GM19025 (cell line): ENCODE data around the gene XRCC2.
"Not testable (repeated sequence)": the region's sequence is repeated elsewhere in the genome, so short reads cannot be mapped to it uniquely, and the experiment has no call there.

Experiments used
- ATAC-seq: cut with Tn5 transposase; IDR thresholded peaks from one replicate; pipeline ENCODE4 v1.9.1; 2021; ENCODE audit warnings: mild to moderate bottlenecking, low read depth, moderate library complexity; ENCODE audit not compliant: unreplicated experiment

Gene XRCC2

GRCh38 chr7:152666078-152666477, 9.9 kb downstream of the XRCC2 start:
- no peak for ATAC-seq

GRCh38 chr7:152664636-152665035, 11.3 kb downstream of the XRCC2 start:
- ATAC-seq, result no peak

GRCh38 chr7:152663931-152664330, 12.0 kb downstream of the XRCC2 start:
- no peak for ATAC-seq

GRCh38 chr7:152663148-152663740, 12.7 kb downstream of the XRCC2 start:
- no peak for ATAC-seq

- no peak for ATAC-seq
Measured at GRCh38 chr7:152661479-152661878, 14.5 kb downstream of the XRCC2 start.

- no peak for ATAC-seq
Measured at GRCh38 chr7:152660021-152660420, 15.9 kb downstream of the XRCC2 start.

- ATAC-seq, result no peak
Measured at GRCh38 chr7:152654971-152655370, 21.0 kb downstream of the XRCC2 start.

- ATAC-seq, result no peak
Measured at GRCh38 chr7:152649220-152649619, 26.7 kb downstream of the XRCC2 start.

- ATAC-seq, result no peak
Measured at GRCh38 chr7:152647009-152647408, 28.9 kb downstream of the XRCC2 start.

GRCh38 chr7:152646579-152646978, 29.4 kb downstream of the XRCC2 start:
- ATAC-seq, result not testable (repeated sequence)

- ATAC-seq, result no peak
Measured at GRCh38 chr7:152643979-152644559, 31.9 kb downstream of the XRCC2 start.

- no peak for ATAC-seq
Measured at GRCh38 chr7:152641384-152641783, 34.6 kb downstream of the XRCC2 start.

- no peak for ATAC-seq
Measured at GRCh38 chr7:152640829-152641228, 35.1 kb downstream of the XRCC2 start.

- no peak for ATAC-seq
Measured at GRCh38 chr7:152637920-152638580, 37.9 kb downstream of the XRCC2 start.

GRCh38 chr7:152637161-152637560, 38.8 kb downstream of the XRCC2 start:
- no peak for ATAC-seq

- no peak for ATAC-seq
Measured at GRCh38 chr7:152636441-152636840, 39.5 kb downstream of the XRCC2 start.

- ATAC-seq, result no peak
Measured at GRCh38 chr7:152633504-152633903, 42.4 kb downstream of the XRCC2 start.

GRCh38 chr7:152633072-152633471, 42.9 kb downstream of the XRCC2 start:
- no peak for ATAC-seq

- ATAC-seq, result not testable (repeated sequence)
Measured at GRCh38 chr7:152628772-152629171, 47.2 kb downstream of the XRCC2 start.

- no peak for ATAC-seq
Measured at GRCh38 chr7:152624228-152624627, 51.7 kb downstream of the XRCC2 start.

- no peak for ATAC-seq
Measured at GRCh38 chr7:152621426-152621825, 54.5 kb downstream of the XRCC2 start.
